GM12878 (cell line): ENCODE measurements around the gene NDST3. TPM values are rescaled to one million over a fixed set of nuclear protein-coding genes. Genes with fewer than 3 reads are reported as not detected.

Experiments used
- ATAC-seq: fragments of 200-7000 bp; cut with Tn5 transposase; 3 replicates; pipeline ENCODE4 v1.9.1; 2020; ENCODE audit warnings: mild to moderate bottlenecking, moderate library complexity
- BruUV-seq: library from RNA; stranded (reverse); fragments of 400-500 nt; replicated peaks from 2 replicates; lab custom pipeline; 2021; lab: Mats Ljungman, UMichigan
- CTCF ChIA-PET: fragments of 300-600 bp; sonication (Branson Sonifier 250); formaldehyde crosslinking; extraction: SDS; loops from one replicate; lab custom pipeline; 2021; ENCODE audit warnings: inconsistent platforms; lab: Yijun Ruan, JAX
- POLR2A ChIA-PET: fragments of 350-600 bp; formaldehyde crosslinking; extraction: SDS; loops from one replicate; lab custom pipeline; 2021; ENCODE audit warnings: inconsistent platforms; lab: Charles Lee
- RAD21 ChIA-PET: fragments of 300-600 bp; sonication (Branson Sonifier 250); formaldehyde crosslinking; loops from one replicate; lab custom pipeline; 2023; ENCODE audit warnings: antibody characterized with exemption; ENCODE audit not compliant: unreplicated experiment; lab: Charles Lee
- SMC1A ChIA-PET: fragments of 300-600 bp; sonication (Branson Sonifier 250); formaldehyde crosslinking; loops from one replicate; lab custom pipeline; 2023; ENCODE audit not compliant: unreplicated experiment, uncharacterized antibody; lab: Charles Lee
- DNase-seq: peaks from one replicate; pipeline ENCODE4 v3.0.0-alpha.2; 2011; ENCODE audit warnings: low read depth, low spot score
- FAIRE-seq: peaks from 3 replicates; lab custom pipeline; 2011; peaks lifted over from hg19 to GRCh38; lab: Jason Lieb, UNC
- H2AFZ ChIP-seq: 2 replicates; pipeline ENCODE4 v1.6.0; 2011; ENCODE audit warnings: low read depth, low read length, control low read depth; ENCODE audit not compliant: control insufficient read depth
- H3K27ac ChIP-seq: 2 replicates; pipeline ENCODE4 v1.5.1; 2011; ENCODE audit warnings: control low read depth; ENCODE audit not compliant: control insufficient read depth, insufficient read depth
- H3K27me3 ChIP-seq, 2 experiments: replicated peaks in 1 of 2; 2 replicates each; pipeline versions ENCODE4 v1.6.0 to v1.6.1; 2011; ENCODE audit warnings: low read length in 1 of 2; ENCODE audit not compliant: control insufficient read depth in 2 of 2, insufficient read depth in 2 of 2
- H3K36me3 ChIP-seq, 2 experiments: 2 replicates each; pipeline ENCODE4 v1.5.1; 2011; ENCODE audit warnings: low read length in 1 of 2; ENCODE audit not compliant: control insufficient read depth in 2 of 2, insufficient read depth in 2 of 2
- H3K4me1 ChIP-seq: 2 replicates; pipeline ENCODE4 v1.6.1; 2011; ENCODE audit warnings: mild to moderate bottlenecking, low read length, moderate library complexity, mixed read lengths; ENCODE audit not compliant: control insufficient read depth, insufficient read depth
- H3K4me2 ChIP-seq: 2 replicates; pipeline ENCODE4 v1.6.0; 2011; ENCODE audit warnings: control low read depth; ENCODE audit not compliant: control insufficient read depth, insufficient read depth
- H3K4me3 ChIP-seq: fragments of 200-600 bp; sonication (generic); 2 replicates; pipeline ENCODE4 v1.5.1; 2016
- H3K79me2 ChIP-seq: 2 replicates; pipeline ENCODE4 v1.6.0; 2011; ENCODE audit warnings: low read length; ENCODE audit not compliant: control insufficient read depth, insufficient read depth
- H3K9ac ChIP-seq: 2 replicates; pipeline ENCODE4 v1.8.0; 2011; ENCODE audit warnings: low read length, control low read depth, mixed read lengths; ENCODE audit not compliant: control insufficient read depth, insufficient read depth
- H3K9me3 ChIP-seq: replicated peaks from 3 replicates; pipeline ENCODE4 v1.5.1; 2011; ENCODE audit warnings: mild to moderate bottlenecking, low read length; ENCODE audit not compliant: control insufficient read depth, insufficient read depth
- H4K20me1 ChIP-seq: 2 replicates; pipeline ENCODE4 v1.6.0; 2011; ENCODE audit not compliant: control insufficient read depth, insufficient read depth
- E2F4 ChIP-seq: IDR thresholded peaks from 2 replicates; pipeline ENCODE4 v1.6.1; 2012; ENCODE audit warnings: low read depth, low read length, improper control_type of control experiment
- EGR1 ChIP-seq, 2 experiments: IDR thresholded peaks; 1 replicate in 1 of 2; 2 replicates in 1 of 2; pipeline ENCODE4 v1.6.1; 2011 to 2012; ENCODE audit warnings: low read depth in 2 of 2, low read length in 2 of 2, borderline replicate concordance in 1 of 2, mild to moderate bottlenecking in 1 of 2, moderate library complexity in 1 of 2
- IKZF1 ChIP-seq: fragments of 450-650 bp; conservative IDR thresholded peaks from 2 replicates; pipeline ENCODE4 v1.6.1; 2017; ENCODE audit warnings: antibody characterized with exemption, mild to moderate bottlenecking
- RAD21 ChIP-seq: IDR thresholded peaks from 2 replicates; pipeline ENCODE4 v1.6.1; 2011; ENCODE audit warnings: mild to moderate bottlenecking, low read depth, low read length, moderate library complexity; ENCODE audit not compliant: insufficient read depth
- SMC3 ChIP-seq: IDR thresholded peaks from 2 replicates; pipeline ENCODE4 v1.6.1; 2011; ENCODE audit warnings: low read length, improper control_type of control experiment, borderline replicate concordance
- WGBS: methylation state at CpG from one replicate; pipeline ENCODE4 v1.1.6; 2016; ENCODE audit warnings: low lambda C conversion rate; ENCODE audit not compliant: insufficient replicate concordance, insufficient coverage; ENCODE audit errors: missing lambda C conversion rate; 5-methylcytosine and 5-hydroxymethylcytosine counted together
- in situ Hi-C: fragments of 300-500 bp; cut with MboI; formaldehyde crosslinking; loops from 9 replicates; pipeline ENCODE4 v1.14.3; 2018; ENCODE audit warnings: mixed read lengths
- intact Hi-C: fragments of 100-400 bp; cut with micrococcal nuclease; formaldehyde crosslinking; loops from one replicate; pipeline ENCODE4 v1.14.2; 2022; ENCODE audit not compliant: unreplicated experiment
- polyA plus RNA-seq, 11 experiments: library from polyadenylated mRNA; depleted of rRNA in 4 of 11; unstranded in 6 of 11; stranded (reverse) in 5 of 11; fragments of >200 nt; fragmentation: Nextera tagmentation in 4 of 11; fragmentation: Illumina TruSeq in 1 of 11; extraction: Ambion mirVana in 4 of 11; extraction: Trizol in 1 of 11; gene quantifications; 1 replicate in 1 of 11; 2 replicates in 10 of 11; pipeline versions ENCODE4 v1.2.1 to v1.2.3, GENCODE V29; 2011 to 2016; ENCODE audit warnings: inconsistent platforms in 2 of 11, missing spikeins in 2 of 11, low read depth in 1 of 11
- total RNA-seq, 4 experiments: library from RNA; depleted of rRNA in 3 of 4; stranded (reverse); fragments of >200 nt in 3 of 4; fragmentation: Illumina TruSeq in 1 of 4; extraction: Trizol in 1 of 4; gene quantifications; 2 replicates each; pipeline versions ENCODE4 v1.2.1 to v1.2.3, GENCODE V29; 2013 to 2021
- TF ChIP-seq, protein P1 (sequence below), 3 experiments: IDR thresholded peaks in 2 of 3; conservative IDR thresholded peaks in 1 of 3; 2 replicates each; pipeline ENCODE4 v1.5.1; 2011; ENCODE audit warnings: low read depth in 3 of 3, low read length in 3 of 3, mild to moderate bottlenecking in 3 of 3, control low read depth in 2 of 3, moderate library complexity in 2 of 3, inconsistent platforms in 1 of 3, mixed read lengths in 1 of 3; ENCODE audit not compliant: control insufficient read depth in 2 of 3, insufficient read depth in 1 of 3; ENCODE audit errors: extremely low read depth in 1 of 3
- TF ChIP-seq, protein P2 (sequence below): fragments of 450-650 bp; IDR thresholded peaks from 2 replicates; pipeline ENCODE4 v1.6.1; 2016; ENCODE audit warnings: mild to moderate bottlenecking

Gene NDST3
- total and polyA plus RNA-seq, 10 of the 15 experiments (the other 5 are each of a cell fraction or from before 2014, with no cell fraction given) = 0.03 TPM; not detected in 8

DNA sequence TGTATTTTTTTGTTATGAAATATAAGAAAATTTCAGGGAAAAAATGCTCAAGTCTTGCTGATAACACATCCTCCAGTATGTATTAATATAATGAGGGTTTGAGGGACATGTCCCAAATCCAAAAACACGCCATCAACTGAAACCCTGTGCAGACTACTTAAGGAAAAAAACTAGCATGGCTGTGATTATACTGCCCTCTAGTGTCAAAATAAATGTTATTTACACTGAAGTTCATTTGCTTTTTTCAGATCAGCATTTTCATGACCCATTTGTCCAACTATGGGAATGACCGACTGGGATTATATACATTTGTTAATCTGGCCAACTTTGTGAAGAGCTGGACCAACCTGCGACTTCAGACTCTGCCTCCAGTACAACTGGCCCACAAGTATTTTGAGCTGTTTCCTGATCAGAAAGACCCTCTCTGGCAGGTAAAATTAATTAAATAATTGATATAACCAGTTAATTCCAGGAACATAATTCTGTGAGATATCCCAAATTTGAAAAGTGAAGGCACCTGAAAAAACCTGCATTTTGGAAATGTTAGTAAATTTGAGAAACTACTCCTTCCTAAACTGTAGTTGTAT, 190.1 kb downstream of the NDST3 start:
- SMC1A ChIA-PET = interaction anchor here (2.2 to 2.3 kb wide), 2 partner anchors 46 to 47 kb away, joined by 5 read pairs; no protein-coding TSS in a partner anchor
- no peak overlapping the region for H2AFZ ChIP-seq
- no peak for DNase-seq

More for the DNA sequence above, 190.1 kb downstream of the NDST3 start:
- no peak overlapping the region for H3K27ac ChIP-seq
- in situ Hi-C loops (loop anchor here (10.0 kb wide), 1 partner anchor 150 kb away; no protein-coding TSS in a partner anchor), intact Hi-C loops (loop anchor here (1.0 to 5.0 kb wide), 3 partner anchors 147 to 1867 kb away; no protein-coding TSS in a partner anchor)
- peak; percentile 88 for FAIRE-seq
- no peaks in the 10 kb centered on the region for H3K9me3 ChIP-seq
- no peak overlapping the region for H3K4me3 ChIP-seq
- no TSS peak for BruUV-seq
- no peaks in the 10 kb centered on the region for H3K4me1 ChIP-seq
- H3K9ac ChIP-seq = no peak overlapping the region
- no peak overlapping the region for H3K4me2 ChIP-seq
- no peaks in the 10 kb centered on the region for H3K79me2 ChIP-seq
- TF ChIP-seq, protein P1, sequence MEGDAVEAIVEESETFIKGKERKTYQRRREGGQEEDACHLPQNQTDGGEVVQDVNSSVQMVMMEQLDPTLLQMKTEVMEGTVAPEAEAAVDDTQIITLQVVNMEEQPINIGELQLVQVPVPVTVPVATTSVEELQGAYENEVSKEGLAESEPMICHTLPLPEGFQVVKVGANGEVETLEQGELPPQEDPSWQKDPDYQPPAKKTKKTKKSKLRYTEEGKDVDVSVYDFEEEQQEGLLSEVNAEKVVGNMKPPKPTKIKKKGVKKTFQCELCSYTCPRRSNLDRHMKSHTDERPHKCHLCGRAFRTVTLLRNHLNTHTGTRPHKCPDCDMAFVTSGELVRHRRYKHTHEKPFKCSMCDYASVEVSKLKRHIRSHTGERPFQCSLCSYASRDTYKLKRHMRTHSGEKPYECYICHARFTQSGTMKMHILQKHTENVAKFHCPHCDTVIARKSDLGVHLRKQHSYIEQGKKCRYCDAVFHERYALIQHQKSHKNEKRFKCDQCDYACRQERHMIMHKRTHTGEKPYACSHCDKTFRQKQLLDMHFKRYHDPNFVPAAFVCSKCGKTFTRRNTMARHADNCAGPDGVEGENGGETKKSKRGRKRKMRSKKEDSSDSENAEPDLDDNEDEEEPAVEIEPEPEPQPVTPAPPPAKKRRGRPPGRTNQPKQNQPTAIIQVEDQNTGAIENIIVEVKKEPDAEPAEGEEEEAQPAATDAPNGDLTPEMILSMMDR (IDR thresholded peaks at IDR 0.05 in 2 of 3, conservative IDR thresholded peaks at IDR 0.05 in 1 of 3; ENCODE audit: control insufficient read depth in 2 of 3, extremely low read depth in 1 of 3, insufficient read depth in 1 of 3, low read depth in 3 of 3, low read length in 3 of 3) = peak; percentile 35 to 69 (median 50); a peak in 4 of 6 replicates
- TF ChIP-seq E2F4 (no peak), RAD21 (peak; percentile 69), EGR1 (IDR thresholded peaks at IDR 0.05; ENCODE audit: borderline replicate concordance in 1 of 2, low read depth in 2 of 2, low read length in 2 of 2) (no peak), SMC3 (peak; percentile 47; the same call in 1 of the 2 replicates), IKZF1 (no peak)
- TF ChIP-seq, protein P2, sequence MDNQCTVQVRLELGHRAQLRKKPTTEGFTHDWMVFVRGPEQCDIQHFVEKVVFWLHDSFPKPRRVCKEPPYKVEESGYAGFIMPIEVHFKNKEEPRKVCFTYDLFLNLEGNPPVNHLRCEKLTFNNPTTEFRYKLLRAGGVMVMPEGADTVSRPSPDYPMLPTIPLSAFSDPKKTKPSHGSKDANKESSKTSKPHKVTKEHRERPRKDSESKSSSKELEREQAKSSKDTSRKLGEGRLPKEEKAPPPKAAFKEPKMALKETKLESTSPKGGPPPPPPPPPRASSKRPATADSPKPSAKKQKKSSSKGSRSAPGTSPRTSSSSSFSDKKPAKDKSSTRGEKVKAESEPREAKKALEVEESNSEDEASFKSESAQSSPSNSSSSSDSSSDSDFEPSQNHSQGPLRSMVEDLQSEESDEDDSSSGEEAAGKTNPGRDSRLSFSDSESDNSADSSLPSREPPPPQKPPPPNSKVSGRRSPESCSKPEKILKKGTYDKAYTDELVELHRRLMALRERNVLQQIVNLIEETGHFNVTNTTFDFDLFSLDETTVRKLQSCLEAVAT = no peak
- H4K20me1 ChIP-seq = no peaks in the 10 kb centered on the region
- peak; percentile 71 for ATAC-seq
- ChIA-PET CTCF (interaction anchor here (0.7 to 3.2 kb wide), 17 partner anchors 7 to 1865 kb away, joined by 3 to 9 read pairs (median 4); no protein-coding TSS in a partner anchor), POLR2A (no interaction called here), RAD21 (interaction anchor here (0.6 kb wide), 1 partner anchor 211 kb away, joined by 3 read pairs; no protein-coding TSS in a partner anchor)
- H3K27me3 ChIP-seq = no peaks in the 10 kb centered on the region; a peak in 1 of 4 replicates
- WGBS = 0% methylated on average over 3 of the region's 3 CpGs
- no peaks in the 10 kb centered on the region for H3K36me3 ChIP-seq
